ENCODE results near the gene RGS9.

GRCh38 chr17:65158622-65159021 lies 21.5 kb downstream of the RGS9 start:
- TF ChIP-seq CTCF (IDR thresholded peaks at IDR 0.05; ENCODE audit: poor library complexity) (no peak), EZH2phosphoT487 (IDR thresholded peaks at IDR 0.05; ENCODE audit: low read depth, severe bottlenecking, unreplicated experiment) (no peak), EZH2 (IDR thresholded peaks at IDR 0.05; ENCODE audit: borderline replicate concordance) (no peak)
